Tibial nerve (tissue), 4 donors: ENCODE data around the gene GORASP2. TPM values are rescaled to one million over a fixed set of nuclear protein-coding genes. Genes with fewer than 3 reads are reported as not detected.

Experiments
- DNase-seq, 2 donors: peaks; one replicate each; pipeline ENCODE4 v3.0.0-alpha.2; 2019; ENCODE audit warnings: low spot score in 2 of 2
- H3K27ac ChIP-seq, 4 donors: fragments of 200-600 bp; sonication (generic) in 3 of 4; one replicate each; pipeline ENCODE4 v1.5.1; 2017 to 2019; ENCODE audit warnings: mild to moderate bottlenecking in 1 of 4
- H3K27me3 ChIP-seq, 2 donors: fragments of 200-600 bp; sonication (generic) in 1 of 2; one replicate each; pipeline versions ENCODE4 v1.5.1 to v1.6.0; 2017 to 2019
- H3K36me3 ChIP-seq, 3 donors: fragments of 200-600 bp; sonication (generic); one replicate each; pipeline ENCODE4 v1.5.1; 2018 to 2019
- H3K4me1 ChIP-seq, 4 donors: fragments of 200-600 bp; sonication (generic) in 3 of 4; one replicate each; pipeline ENCODE4 v1.5.1; 2017 to 2019
- H3K4me3 ChIP-seq, 4 donors: fragments of 200-600 bp; sonication (generic) in 3 of 4; one replicate each; pipeline ENCODE4 v1.5.1; 2017 to 2019; ENCODE audit warnings: mild to moderate bottlenecking in 1 of 4, moderate library complexity in 1 of 4
- H3K9me3 ChIP-seq, 4 donors: fragments of 200-600 bp; sonication (generic) in 3 of 4; one replicate each; pipeline ENCODE4 v1.5.1; 2017 to 2019
- EP300 ChIP-seq, 2 donors: sonication (generic); formaldehyde crosslinking; IDR thresholded peaks; one replicate each; pipeline ENCODE4 v1.6.1; 2017; ENCODE audit warnings: antibody characterized with exemption in 2 of 2, mild to moderate bottlenecking in 1 of 2
- POLR2A ChIP-seq, 2 donors: fragments of 450-650 bp; IDR thresholded peaks; one replicate each; pipeline ENCODE4 v1.6.1; 2017; ENCODE audit warnings: antibody characterized with exemption in 2 of 2, mild to moderate bottlenecking in 2 of 2, moderate library complexity in 2 of 2
- WGBS, 2 donors: methylation state at CpG; one replicate each; pipeline ENCODE4 v1.1.5; 2018; 5-methylcytosine and 5-hydroxymethylcytosine counted together
- total RNA-seq, 4 donors: library from RNA; depleted of rRNA; stranded (reverse); fragments of >200 nt; gene quantifications; one replicate each; pipeline ENCODE4 v1.1.0, GENCODE V29; 2016
- TF ChIP-seq, protein P1 (sequence below), 5 experiments: fragments of 200-600 bp in 3 of 5; fragments of 450-650 bp in 2 of 5; sonication (generic) in 3 of 5; IDR thresholded peaks; one replicate each; pipeline ENCODE4 v1.5.1; 2016 to 2019; ENCODE audit warnings: antibody characterized with exemption in 5 of 5, mild to moderate bottlenecking in 3 of 5, moderate library complexity in 2 of 5

GORASP2 gene
- total RNA-seq, 4 donors from 2014 or later: 22.2 to 35.4 (median 27.4) TPM

DNA sequence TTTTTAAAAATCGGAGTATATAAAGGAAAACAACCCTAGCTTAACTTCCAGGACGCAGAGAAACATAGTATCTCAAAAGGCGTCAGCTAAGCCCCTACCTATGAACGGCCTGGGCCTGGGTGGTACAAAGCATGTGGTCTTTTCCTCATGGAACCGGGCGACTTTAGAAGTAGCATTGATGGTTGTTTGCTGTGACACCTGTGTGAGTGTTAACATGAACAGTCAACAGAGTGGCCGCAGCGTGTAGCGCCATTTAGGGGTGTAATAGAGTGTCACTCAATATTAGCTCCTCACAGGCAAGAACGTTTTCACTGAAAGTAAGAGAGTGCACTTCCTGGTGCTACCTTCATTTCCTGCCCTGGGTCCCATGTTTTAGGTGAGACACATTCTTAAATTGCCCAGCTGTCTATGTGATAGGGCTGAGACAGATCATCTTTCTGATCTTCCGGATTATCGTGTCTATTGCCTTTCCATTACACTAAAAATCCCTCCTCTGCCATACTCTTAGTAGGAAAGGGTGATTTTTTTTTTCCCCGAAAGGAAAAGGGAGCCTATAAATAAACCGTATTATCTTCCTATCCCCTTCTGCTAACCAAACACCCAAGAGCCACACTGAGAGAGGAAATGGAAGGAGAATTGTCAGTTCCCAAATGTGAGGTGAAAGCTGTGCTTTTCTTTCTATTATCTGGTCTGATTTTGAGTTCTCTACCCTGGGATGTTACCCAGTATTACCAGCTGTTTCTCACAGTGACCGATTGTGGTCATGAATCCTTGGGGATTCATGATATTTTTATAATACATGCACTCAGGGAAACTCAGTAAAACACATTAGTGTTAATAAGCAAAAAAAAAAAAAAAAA, 1.3 kb downstream of the GORASP2 start:
- Histone ChIP-seq H3K9me3 (no peaks in the 10 kb centered on the region), H3K4me3 (peak overlapping the region; percentile 79 to 99 (median 90)), H3K4me1 (peaks cover 0 to 44% (median 11%) of the 10 kb centered on the region in 4 donors), H3K27ac (peak overlapping the region in 3 of 4 donors; percentile 88 to 95 (median 91)), H3K27me3 (no peaks in the 10 kb centered on the region), H3K36me3 (peaks cover 0 to 8% (median 0%) of the 10 kb centered on the region in 3 donors)
- DNase-seq: peak in 1 of 2 donors; percentile 19
- WGBS, 2 donors: 4 to 6% methylated on average over 15 of the region's 15 CpGs
- TF ChIP-seq EP300 (IDR thresholded peaks at IDR 0.05) (no peak), POLR2A (IDR thresholded peaks at IDR 0.05) (no peak)
- TF ChIP-seq, protein P1, sequence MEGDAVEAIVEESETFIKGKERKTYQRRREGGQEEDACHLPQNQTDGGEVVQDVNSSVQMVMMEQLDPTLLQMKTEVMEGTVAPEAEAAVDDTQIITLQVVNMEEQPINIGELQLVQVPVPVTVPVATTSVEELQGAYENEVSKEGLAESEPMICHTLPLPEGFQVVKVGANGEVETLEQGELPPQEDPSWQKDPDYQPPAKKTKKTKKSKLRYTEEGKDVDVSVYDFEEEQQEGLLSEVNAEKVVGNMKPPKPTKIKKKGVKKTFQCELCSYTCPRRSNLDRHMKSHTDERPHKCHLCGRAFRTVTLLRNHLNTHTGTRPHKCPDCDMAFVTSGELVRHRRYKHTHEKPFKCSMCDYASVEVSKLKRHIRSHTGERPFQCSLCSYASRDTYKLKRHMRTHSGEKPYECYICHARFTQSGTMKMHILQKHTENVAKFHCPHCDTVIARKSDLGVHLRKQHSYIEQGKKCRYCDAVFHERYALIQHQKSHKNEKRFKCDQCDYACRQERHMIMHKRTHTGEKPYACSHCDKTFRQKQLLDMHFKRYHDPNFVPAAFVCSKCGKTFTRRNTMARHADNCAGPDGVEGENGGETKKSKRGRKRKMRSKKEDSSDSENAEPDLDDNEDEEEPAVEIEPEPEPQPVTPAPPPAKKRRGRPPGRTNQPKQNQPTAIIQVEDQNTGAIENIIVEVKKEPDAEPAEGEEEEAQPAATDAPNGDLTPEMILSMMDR (IDR thresholded peaks at IDR 0.05): no peak

DNA sequence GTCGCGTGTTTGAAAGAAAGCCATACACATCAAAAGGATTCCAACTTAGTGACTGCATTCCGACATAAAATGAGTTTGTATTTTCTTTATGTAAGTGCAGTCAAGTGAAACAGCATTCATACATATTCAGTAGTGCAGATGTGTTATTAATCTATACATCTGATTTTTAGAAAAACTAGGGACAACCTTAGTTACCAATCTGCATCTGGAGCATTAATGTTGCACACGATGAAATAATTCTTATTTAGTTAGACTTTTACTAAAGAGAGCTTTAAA, 1.9 kb downstream of the GORASP2 start:
- Histone ChIP-seq H3K27me3 (no peaks in the 10 kb centered on the region), H3K36me3 (peaks cover 0 to 8% (median 0%) of the 10 kb centered on the region in 3 donors), H3K4me1 (peaks cover 0 to 44% (median 11%) of the 10 kb centered on the region in 4 donors), H3K9me3 (no peaks in the 10 kb centered on the region), H3K4me3 (peak overlapping the region in 1 of 4 donors; percentile 81), H3K27ac (peak overlapping the region in 1 of 4 donors; percentile 88)
- no peak for DNase-seq
- 25 to 34% methylated on average over 4 of the region's 4 CpGs for WGBS, 2 donors
- TF ChIP-seq POLR2A (IDR thresholded peaks at IDR 0.05) (no peak), EP300 (IDR thresholded peaks at IDR 0.05) (no peak)
- TF ChIP-seq, protein P1 (IDR thresholded peaks at IDR 0.05): no peak

DNA sequence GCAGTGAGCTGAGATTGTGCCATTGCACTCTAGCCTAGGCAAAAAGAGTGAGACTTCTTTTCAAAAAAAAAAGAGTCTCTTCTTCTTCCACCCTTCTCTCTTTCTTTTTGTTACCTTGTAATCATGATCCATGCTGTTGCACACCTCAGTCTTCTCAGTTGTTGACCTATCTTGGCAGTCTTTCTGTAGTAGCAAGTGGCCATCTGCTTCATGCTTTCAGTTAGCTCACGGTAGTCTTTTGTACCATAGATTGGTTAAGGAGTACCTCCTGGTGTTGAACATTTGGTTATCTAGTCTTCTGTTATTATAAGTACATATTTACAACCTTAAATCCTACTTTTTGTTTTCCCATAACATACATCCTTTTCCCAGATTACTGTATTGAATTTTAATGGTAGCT, 3.1 kb downstream of the GORASP2 start:
- H3K4me3 ChIP-seq: no peak overlapping the region
- TF ChIP-seq, protein P1 (IDR thresholded peaks at IDR 0.05): no peak
- no peak for TF ChIP-seq POLR2A (IDR thresholded peaks at IDR 0.05)
- no peak for TF ChIP-seq EP300 (IDR thresholded peaks at IDR 0.05)
- no peaks in the 10 kb centered on the region for H3K9me3 ChIP-seq
- peaks cover 0 to 46% (median 11%) of the 10 kb centered on the region in 4 donors for H3K4me1 ChIP-seq
- H3K27me3 ChIP-seq: no peaks in the 10 kb centered on the region
- no peak for DNase-seq
- peaks cover 0 to 15% (median 0%) of the 10 kb centered on the region in 3 donors for H3K36me3 ChIP-seq
- WGBS, 2 donors: 64 to 81% methylated on average over 1 of the region's 1 CpG
- no peak overlapping the region for H3K27ac ChIP-seq

DNA sequence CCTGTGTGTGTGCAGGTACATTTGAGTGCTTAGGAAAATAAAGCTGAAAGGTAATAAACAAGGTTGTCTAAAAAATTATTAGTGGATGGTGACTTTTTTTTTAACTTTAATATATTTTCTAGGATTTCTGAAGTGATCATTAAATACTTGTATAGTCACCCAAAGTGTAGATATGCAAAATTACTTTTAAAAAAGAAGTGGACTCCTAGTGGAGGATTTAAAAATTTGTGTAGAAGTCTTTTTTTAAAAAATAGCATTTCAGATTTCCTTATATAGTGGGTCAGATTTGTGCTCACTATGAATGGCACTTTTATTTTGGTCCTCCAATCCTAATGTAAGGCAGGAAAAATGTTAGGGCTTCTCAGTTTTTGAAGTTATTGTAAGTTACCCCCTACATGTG, 3.9 kb downstream of the GORASP2 start:
- Histone ChIP-seq H3K36me3 (peaks cover 0 to 17% (median 0%) of the 10 kb centered on the region in 3 donors), H3K27ac (no peak overlapping the region), H3K27me3 (no peaks in the 10 kb centered on the region), H3K4me1 (peaks cover 0 to 53% (median 11%) of the 10 kb centered on the region in 4 donors), H3K4me3 (no peak overlapping the region), H3K9me3 (no peaks in the 10 kb centered on the region)
- DNase-seq: no peak
- TF ChIP-seq POLR2A (IDR thresholded peaks at IDR 0.05) (no peak), EP300 (IDR thresholded peaks at IDR 0.05) (no peak)
- TF ChIP-seq, protein P1 (IDR thresholded peaks at IDR 0.05): no peak

DNA sequence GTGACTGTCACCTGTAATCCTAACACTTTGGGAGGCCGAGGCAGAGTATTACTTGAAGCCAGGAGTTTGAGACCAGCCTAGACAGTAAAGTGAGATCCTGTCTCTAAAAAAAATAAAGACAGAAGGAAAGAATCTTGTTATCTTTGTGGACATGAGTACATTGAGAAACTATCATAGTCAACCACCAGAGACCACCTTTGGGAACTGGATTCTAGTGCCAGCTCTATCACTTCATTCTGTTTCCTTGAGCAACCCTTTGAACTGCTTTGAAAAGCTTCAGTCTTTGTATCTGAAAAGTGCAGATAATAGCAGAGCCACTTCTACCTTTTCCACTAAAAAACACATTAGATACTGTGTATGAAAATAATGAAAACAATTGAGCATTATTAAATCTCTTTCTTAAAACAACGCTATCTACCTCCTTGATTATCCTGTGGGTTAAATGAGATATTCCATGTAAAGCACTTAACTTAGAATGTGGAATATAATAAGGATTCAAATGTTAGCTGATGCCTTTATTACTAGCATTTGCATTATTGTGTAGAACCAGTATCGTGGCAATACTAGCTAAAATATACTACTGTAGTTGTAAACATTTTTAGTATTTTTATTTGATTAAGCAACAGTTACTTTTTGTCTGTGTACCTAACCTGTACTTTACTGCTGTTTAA, 8.8 kb downstream of the GORASP2 start:
- Histone ChIP-seq H3K9me3 (no peaks in the 10 kb centered on the region), H3K4me3 (no peak overlapping the region), H3K27me3 (no peaks in the 10 kb centered on the region), H3K27ac (no peak overlapping the region), H3K36me3 (peaks cover 0 to 17% (median 0%) of the 10 kb centered on the region in 3 donors), H3K4me1 (peaks cover 0 to 59% (median 0%) of the 10 kb centered on the region in 4 donors)
- no peak for DNase-seq
- TF ChIP-seq POLR2A (IDR thresholded peaks at IDR 0.05): no peak
- TF ChIP-seq EP300 (IDR thresholded peaks at IDR 0.05): no peak
- TF ChIP-seq, protein P1 (IDR thresholded peaks at IDR 0.05): no peak
- WGBS, 2 donors: 65 to 67% methylated on average over 3 of the region's 3 CpGs
